T-helper 1 cell treated with Interleukin-12 subunit alpha and Interleukin-12 subunit beta and Interleukin-4 antibody, amounts not matched to agents 30 ng/mL and 1 ng/mL, for 36 hours (primary cell): ENCODE data around the gene GAL3ST2. TPM values are rescaled to one million over a fixed set of nuclear protein-coding genes. Genes with fewer than 3 reads are reported as not detected.
"Not testable (repeated sequence)": the region's sequence is repeated elsewhere in the genome, so short reads cannot be mapped to it uniquely, and the experiment has no call there.

Experiments
- intact Hi-C: fragments of 100-400 bp; cut with micrococcal nuclease; formaldehyde crosslinking; loops from one replicate; pipeline ENCODE4 v1.15.1; 2024
- total RNA-seq: library from RNA; stranded (reverse); gene quantifications from 2 replicates; pipeline ENCODE4 v1.2.3, GENCODE V29; 2022

GAL3ST2 gene
- total RNA-seq, 1 donor from 2014 or later: not detected

- intact Hi-C loops: no loop called here
These were observed 9.0 kb upstream of the GAL3ST2 start for GRCh38 chr2:241767464-241768250.

- intact Hi-C loops: no loop called here
These were observed 8.3 kb upstream of the GAL3ST2 start for GRCh38 chr2:241768251-241768711.

- intact Hi-C loops: no loop called here
These were observed 7.8 kb upstream of the GAL3ST2 start for GRCh38 chr2:241768850-241769249.

- intact Hi-C loops: no loop called here
These were observed 6.8 kb upstream of the GAL3ST2 start for GRCh38 chr2:241769819-241770184.

GRCh38 chr2:241770185-241770935 lies 6.3 kb upstream of the GAL3ST2 start:
- intact Hi-C loops: no loop called here

- intact Hi-C loops: no loop called here
These were observed 5.7 kb upstream of the GAL3ST2 start for GRCh38 chr2:241770936-241771285.

- intact Hi-C loops: no loop called here
These were observed 5.1 kb upstream of the GAL3ST2 start for GRCh38 chr2:241771286-241772062.

GRCh38 chr2:241772063-241772499 lies 4.5 kb upstream of the GAL3ST2 start:
- intact Hi-C loops: no loop called here

GRCh38 chr2:241773511-241774418 lies 2.9 kb upstream of the GAL3ST2 start:
- intact Hi-C loops: no loop called here

- intact Hi-C loops: no loop called here
These were observed 2.0 kb upstream of the GAL3ST2 start for GRCh38 chr2:241774419-241775222.

- intact Hi-C loops: no loop called here
These were observed 1.1 kb upstream of the GAL3ST2 start for GRCh38 chr2:241775223-241776177.

- intact Hi-C loops: no loop called here
These were observed 606 bp downstream of the GAL3ST2 start for GRCh38 chr2:241777170-241777685.

- intact Hi-C loops: no loop called here
These were observed 1.3 kb downstream of the GAL3ST2 start for GRCh38 chr2:241777686-241778627.

GRCh38 chr2:241780939-241781569 lies 4.4 kb downstream of the GAL3ST2 start:
- intact Hi-C loops: no loop called here

GRCh38 chr2:241782053-241782452 lies 5.4 kb downstream of the GAL3ST2 start:
- intact Hi-C loops: not testable (repeated sequence)

- intact Hi-C loops: no loop called here
These were observed 11.5 kb downstream of the GAL3ST2 start for GRCh38 chr2:241788135-241788534.

GRCh38 chr2:241788572-241788971 lies 11.9 kb downstream of the GAL3ST2 start:
- intact Hi-C loops: no loop called here
